DND-41 (cell line): ENCODE results near the gene SLC39A12.

ENCODE experiments used
- ATAC-seq: fragments of 200-7000 bp; cut with Tn5 transposase; 3 replicates; pipeline ENCODE4 v1.9.1; 2021; ENCODE audit warnings: low read depth; ENCODE audit not compliant: insufficient read depth
- DNase-seq: peaks from one replicate; pipeline ENCODE4 v3.0.0-alpha.2; 2020
- H2AFZ ChIP-seq: 2 replicates; pipeline ENCODE4 v1.6.0; 2012; ENCODE audit warnings: low read depth, low read length
- H3K27ac ChIP-seq: 2 replicates; pipeline ENCODE4 v1.5.1; 2012; ENCODE audit warnings: low read length, inconsistent platforms
- H3K27me3 ChIP-seq: fragments of 200-600 bp; sonication (generic); 2 replicates; pipeline ENCODE4 v1.6.0; 2012; ENCODE audit warnings: low read length, mild to moderate bottlenecking, inconsistent platforms; ENCODE audit not compliant: insufficient read depth, poor library complexity
- H3K36me3 ChIP-seq: 2 replicates; pipeline ENCODE4 v1.5.1; 2012; ENCODE audit warnings: low read length, inconsistent platforms; ENCODE audit not compliant: insufficient read depth
- H3K4me1 ChIP-seq: 2 replicates; pipeline ENCODE4 v1.5.1; 2012; ENCODE audit warnings: mild to moderate bottlenecking, low read length; ENCODE audit not compliant: insufficient read depth
- H3K4me2 ChIP-seq: 2 replicates; pipeline ENCODE4 v1.6.0; 2012; ENCODE audit warnings: mild to moderate bottlenecking, moderate library complexity, low read length, inconsistent platforms; ENCODE audit not compliant: insufficient read depth
- H3K4me3 ChIP-seq, 2 experiments: fragments of 200-600 bp in 1 of 2; shearing (Covaris generic) in 1 of 2; 2 replicates each; pipeline ENCODE4 v1.5.1; 2012 to 2016; ENCODE audit warnings: inconsistent platforms in 2 of 2, low read length in 2 of 2, mild to moderate bottlenecking in 2 of 2, low read depth in 1 of 2, moderate library complexity in 1 of 2
- H3K79me2 ChIP-seq: 2 replicates; pipeline ENCODE4 v1.6.0; 2012; ENCODE audit warnings: low read length, inconsistent platforms; ENCODE audit not compliant: insufficient read depth
- H3K9ac ChIP-seq: 2 replicates; pipeline ENCODE4 v1.6.0; 2012; ENCODE audit warnings: low read depth, mild to moderate bottlenecking, inconsistent platforms, low read length, moderate library complexity
- H3K9me3 ChIP-seq: 2 replicates; pipeline ENCODE4 v1.5.1; 2012; ENCODE audit warnings: low read length, moderate library complexity, mild to moderate bottlenecking, inconsistent platforms; ENCODE audit not compliant: insufficient read depth, severe bottlenecking
- H4K20me1 ChIP-seq: 2 replicates; pipeline ENCODE4 v1.6.0; 2012; ENCODE audit warnings: low read length; ENCODE audit not compliant: insufficient read depth
- EZH2 ChIP-seq: IDR thresholded peaks from 3 replicates; pipeline ENCODE4 v1.6.1; 2012; ENCODE audit warnings: borderline replicate concordance, low read depth, mild to moderate bottlenecking, moderate library complexity, low read length, inconsistent platforms; ENCODE audit not compliant: severe bottlenecking
- TF ChIP-seq, protein P1 (sequence below): IDR thresholded peaks from 2 replicates; pipeline ENCODE4 v1.5.1; 2012; ENCODE audit warnings: borderline replicate concordance, low read length, moderate library complexity, mild to moderate bottlenecking; ENCODE audit not compliant: poor library complexity, severe bottlenecking; ENCODE audit errors: extremely low read depth

Gene SLC39A12

DNA sequence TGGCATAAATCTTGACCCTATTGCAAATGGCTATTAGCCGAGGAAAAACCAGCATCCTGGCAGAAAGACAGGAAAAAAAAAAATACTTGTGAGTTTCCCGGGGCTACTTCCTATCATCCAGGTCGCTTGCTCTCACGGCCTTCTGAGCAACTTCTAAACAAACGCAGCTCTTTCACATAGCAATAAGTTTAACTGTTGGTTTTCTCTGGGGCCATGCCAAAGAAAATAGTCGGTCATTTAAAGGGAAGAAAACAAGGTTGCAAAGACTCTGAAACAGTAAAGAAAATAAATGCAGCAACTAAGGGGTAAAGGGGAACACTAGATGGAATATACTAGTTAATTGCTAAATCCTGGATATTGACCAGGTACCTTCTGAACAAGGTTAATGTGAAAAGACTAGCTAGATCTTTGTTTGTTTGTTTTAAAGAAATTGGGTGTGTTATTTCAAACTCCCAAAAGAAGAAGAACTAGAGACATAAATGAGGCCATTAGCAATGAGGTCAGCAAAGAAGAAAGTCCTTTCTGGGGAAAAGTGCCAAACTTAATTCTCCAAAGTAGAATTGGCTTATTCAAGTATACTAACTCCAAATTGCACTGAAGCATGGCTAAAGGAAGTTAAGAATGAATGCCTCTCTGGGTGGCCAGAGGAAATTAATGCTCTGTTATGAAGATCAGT lies 54.2 kb downstream of the SLC39A12 start:
- Histone ChIP-seq H4K20me1 (no peaks in the 10 kb centered on the region), H2AFZ (no peak overlapping the region), H3K4me3 (no peak overlapping the region), H3K27ac (no peak overlapping the region), H3K79me2 (no peaks in the 10 kb centered on the region), H3K9me3 (no peaks in the 10 kb centered on the region), H3K36me3 (no peaks in the 10 kb centered on the region), H3K4me2 (no peak overlapping the region), H3K27me3 (no peaks in the 10 kb centered on the region), H3K9ac (no peak overlapping the region), H3K4me1 (no peaks in the 10 kb centered on the region)
- no peak for ATAC-seq
- TF ChIP-seq, protein P1, sequence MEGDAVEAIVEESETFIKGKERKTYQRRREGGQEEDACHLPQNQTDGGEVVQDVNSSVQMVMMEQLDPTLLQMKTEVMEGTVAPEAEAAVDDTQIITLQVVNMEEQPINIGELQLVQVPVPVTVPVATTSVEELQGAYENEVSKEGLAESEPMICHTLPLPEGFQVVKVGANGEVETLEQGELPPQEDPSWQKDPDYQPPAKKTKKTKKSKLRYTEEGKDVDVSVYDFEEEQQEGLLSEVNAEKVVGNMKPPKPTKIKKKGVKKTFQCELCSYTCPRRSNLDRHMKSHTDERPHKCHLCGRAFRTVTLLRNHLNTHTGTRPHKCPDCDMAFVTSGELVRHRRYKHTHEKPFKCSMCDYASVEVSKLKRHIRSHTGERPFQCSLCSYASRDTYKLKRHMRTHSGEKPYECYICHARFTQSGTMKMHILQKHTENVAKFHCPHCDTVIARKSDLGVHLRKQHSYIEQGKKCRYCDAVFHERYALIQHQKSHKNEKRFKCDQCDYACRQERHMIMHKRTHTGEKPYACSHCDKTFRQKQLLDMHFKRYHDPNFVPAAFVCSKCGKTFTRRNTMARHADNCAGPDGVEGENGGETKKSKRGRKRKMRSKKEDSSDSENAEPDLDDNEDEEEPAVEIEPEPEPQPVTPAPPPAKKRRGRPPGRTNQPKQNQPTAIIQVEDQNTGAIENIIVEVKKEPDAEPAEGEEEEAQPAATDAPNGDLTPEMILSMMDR, result no peak
- TF ChIP-seq EZH2, result no peak
- no peak for DNase-seq

DNA sequence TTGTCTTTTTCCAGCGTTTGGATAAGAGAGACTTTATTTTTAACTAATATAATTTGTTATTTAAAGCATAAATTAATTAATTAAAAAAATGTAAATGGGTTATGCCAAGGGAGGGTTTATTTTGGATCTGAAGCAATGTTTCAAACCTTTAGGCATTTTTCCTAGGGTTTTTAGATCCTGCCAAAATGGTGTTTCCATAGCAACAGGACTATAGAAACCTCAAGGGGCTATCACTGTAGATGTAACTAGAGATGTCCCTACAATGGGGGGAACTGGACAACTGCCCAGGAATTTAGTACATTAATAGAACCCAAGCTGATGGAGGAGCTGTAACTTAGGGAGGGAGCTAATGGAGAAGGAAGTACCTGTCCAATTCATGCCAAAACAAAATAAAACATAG lies 57.3 kb downstream of the SLC39A12 start:
- Histone ChIP-seq H2AFZ (no peak overlapping the region), H3K27me3 (no peaks in the 10 kb centered on the region), H3K4me3 (no peak overlapping the region), H3K4me1 (no peaks in the 10 kb centered on the region), H4K20me1 (no peaks in the 10 kb centered on the region), H3K4me2 (no peak overlapping the region), H3K9ac (no peak overlapping the region), H3K79me2 (no peaks in the 10 kb centered on the region), H3K9me3 (no peaks in the 10 kb centered on the region), H3K27ac (no peak overlapping the region), H3K36me3 (no peaks in the 10 kb centered on the region)
- TF ChIP-seq, protein P1, result no peak
- no peak for TF ChIP-seq EZH2
- no peak for DNase-seq
- ATAC-seq, result no peak

DNA sequence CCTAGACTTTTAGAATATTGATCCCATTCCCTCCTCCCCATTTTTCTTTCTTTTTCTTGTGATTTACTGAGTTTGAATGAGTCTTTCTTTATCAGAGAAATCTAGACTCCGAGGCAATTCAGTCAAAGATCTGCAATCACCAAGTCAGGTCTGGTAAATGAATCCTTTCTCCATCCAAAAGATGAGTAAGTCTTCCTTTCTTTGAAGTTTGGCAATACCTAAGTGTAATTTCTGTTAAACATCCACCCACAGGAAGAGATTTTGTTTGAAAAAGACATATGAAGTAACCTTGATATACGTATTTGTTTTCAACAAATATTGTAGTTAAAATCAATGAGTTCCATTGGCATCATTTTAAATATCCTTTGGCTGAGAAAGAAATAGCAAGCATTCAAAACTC lies 58.3 kb downstream of the SLC39A12 start:
- ATAC-seq, result no peak

More for the DNA sequence above, 58.3 kb downstream of the SLC39A12 start:
- no peaks in the 10 kb centered on the region for H4K20me1 ChIP-seq
- no peak overlapping the region for H3K9ac ChIP-seq
- H3K79me2 ChIP-seq, result no peaks in the 10 kb centered on the region
- H3K27me3 ChIP-seq, result no peaks in the 10 kb centered on the region
- no peak for DNase-seq
- H3K27ac ChIP-seq, result no peak overlapping the region
- no peaks in the 10 kb centered on the region for H3K4me1 ChIP-seq
- TF ChIP-seq, protein P1, result no peak
- TF ChIP-seq EZH2, result no peak
- no peak overlapping the region for H3K4me3 ChIP-seq
- H3K36me3 ChIP-seq, result no peaks in the 10 kb centered on the region
- no peak overlapping the region for H3K4me2 ChIP-seq
- no peak overlapping the region for H2AFZ ChIP-seq
- H3K9me3 ChIP-seq, result no peaks in the 10 kb centered on the region
